Measurements from ENCODE around the gene NSMCE4A. TPM values are rescaled to one million over a fixed set of nuclear protein-coding genes. Genes with fewer than 3 reads are reported as not detected.

The NSMCE4A gene
- total RNA-seq, 1 experiment from 2014 or later, result 64.4 TPM

- H3K4me1 Mint-ChIP-seq, result no peaks in the 10 kb centered on the region
- ChIA-PET CTCF (no interaction called here), POLR2A (no interaction called here)
- H3K27ac Mint-ChIP-seq, result no peak overlapping the region
- H3K36me3 Mint-ChIP-seq, result no peaks in the 10 kb centered on the region
- no peak for ATAC-seq
- DNase-seq (ENCODE audit: low spot score), result no peak
- TF ChIP-seq FOXP1 (CRISPR knock-in tag; IDR thresholded peaks at IDR 0.05; ENCODE audit: borderline replicate concordance) (no peak), ZNF138 (CRISPR knock-in tag; conservative IDR thresholded peaks at IDR 0.05) (no peak), GRHL2 (CRISPR knock-in tag; IDR thresholded peaks at IDR 0.05; ENCODE audit: insufficient replicate concordance, severe bottlenecking) (no peak), ZNF219 (CRISPR knock-in tag; IDR thresholded peaks at IDR 0.05; ENCODE audit: borderline replicate concordance) (no peak), CREM (CRISPR knock-in tag; IDR thresholded peaks at IDR 0.05) (no peak), E2F4 (CRISPR knock-in tag; IDR thresholded peaks at IDR 0.05; ENCODE audit: borderline replicate concordance, low read depth) (no peak), ZBTB21 (CRISPR knock-in tag; IDR thresholded peaks at IDR 0.05; ENCODE audit: borderline replicate concordance) (no peak), ZNF396 (CRISPR knock-in tag; IDR thresholded peaks at IDR 0.05; ENCODE audit: borderline replicate concordance) (no peak), ARID4B (CRISPR knock-in tag; IDR thresholded peaks at IDR 0.05; ENCODE audit: borderline replicate concordance) (no peak), CTCF (IDR thresholded peaks at IDR 0.05) (no peak)
- no peaks in the 10 kb centered on the region for H3K27me3 Mint-ChIP-seq (ENCODE audit: low read depth)
- H3K4me3 Mint-ChIP-seq, result no peak overlapping the region
- peaks cover 6% of the 10 kb centered on the region; the same call in 1 of the 2 replicates for H3K9me3 Mint-ChIP-seq
Measured at GRCh38 chr10:121941532-121941931, 33.5 kb downstream of the NSMCE4A start.

- no peaks in the 10 kb centered on the region for H3K9me3 Mint-ChIP-seq
- ChIA-PET CTCF (interaction anchor here (1.3 kb wide), 1 partner anchor 115 kb away, joined by 3 read pairs; no protein-coding TSS in a partner anchor), POLR2A (no interaction called here)
- no peaks in the 10 kb centered on the region for H3K36me3 Mint-ChIP-seq
- H3K4me1 Mint-ChIP-seq, result no peaks in the 10 kb centered on the region
- no peaks in the 10 kb centered on the region; the same call in 1 of the 2 replicates for H3K27me3 Mint-ChIP-seq (ENCODE audit: low read depth)
- ATAC-seq (no peak), DNase-seq (ENCODE audit: low spot score) (no peak)
- H3K4me3 Mint-ChIP-seq, result no peak overlapping the region
- TF ChIP-seq JUN (CRISPR knock-in tag; IDR thresholded peaks at IDR 0.05), result no peak
- TF ChIP-seq CREB1 (CRISPR knock-in tag; IDR thresholded peaks at IDR 0.05), result no peak
- no peak for TF ChIP-seq ZNF512 (CRISPR knock-in tag; IDR thresholded peaks at IDR 0.05; ENCODE audit: borderline replicate concordance)
- TF ChIP-seq ZNF396 (CRISPR knock-in tag; IDR thresholded peaks at IDR 0.05; ENCODE audit: borderline replicate concordance), result no peak
- no peak for TF ChIP-seq NR2C2 (CRISPR knock-in tag; IDR thresholded peaks at IDR 0.05)
- TF ChIP-seq OVOL2 (CRISPR knock-in tag; IDR thresholded peaks at IDR 0.05; ENCODE audit: borderline replicate concordance), result no peak
- TF ChIP-seq MXD4 (CRISPR knock-in tag; IDR thresholded peaks at IDR 0.05; ENCODE audit: borderline replicate concordance), result no peak
- H3K27ac Mint-ChIP-seq, result no peak overlapping the region
Measured at GRCh38 chr10:121936295-121936694, 38.7 kb downstream of the NSMCE4A start.
